Measurements from ENCODE around the gene IRF3. TPM values are rescaled to one million over a fixed set of nuclear protein-coding genes. Genes with fewer than 3 reads are reported as not detected.

Gene IRF3
- polyA plus RNA-seq (ENCODE audit: insufficient read length), result 53.2 TPM
- long read RNA-seq, donor 1, partial matches to known transcripts, result 0 of 5 reads
- long read RNA-seq, donor 1, other reads (novel, unspliced or antisense), result 0 of 5 reads
- long read RNA-seq, donor 2, partial matches to known transcripts, result 0 of 6 reads
- long read RNA-seq, donor 2, other reads (novel, unspliced or antisense), result 0 of 6 reads
- long read RNA-seq, donor 3, partial matches to known transcripts, result 5 of 9 reads
- long read RNA-seq, donor 3, other reads (novel, unspliced or antisense), result 0 of 9 reads
- long read RNA-seq, donor 4, partial matches to known transcripts, result 0 of 2 reads
- long read RNA-seq, donor 4, other reads (novel, unspliced or antisense), result 0 of 2 reads
- long read RNA-seq, donor 5, transcript IRF3-203 (8 exons, 1,613 nt), result major isoform, 12 of 34 reads
- long read RNA-seq, donor 5, partial matches to known transcripts, result 10 of 34 reads
- long read RNA-seq, donor 5, other reads (novel, unspliced or antisense), result 0 of 34 reads
- long read RNA-seq, donor 6, partial matches to known transcripts, result 9 of 14 reads
- long read RNA-seq, donor 6, other reads (novel, unspliced or antisense), result 0 of 14 reads
- long read RNA-seq, donor 7, partial matches to known transcripts, result 342 of 371 reads
- long read RNA-seq, donor 7, other reads (novel, unspliced or antisense), result 24 of 371 reads
- long read RNA-seq, donor 8, partial matches to known transcripts, result 0 of 3 reads
- long read RNA-seq, donor 8, other reads (novel, unspliced or antisense), result 0 of 3 reads

- DNase-seq, result peak; percentile 96
Observed at GRCh38 chr19:49665351-49666119, at the start of gene IRF3, which contains the start of gene BCL2L12. Gene IRF3, minus strand, starts transcription at chr19:49665857. Its CDS starts 1,019 bp downstream, at chr19:49664838. Gene BCL2L12, plus strand, starts transcription at chr19:49665933. Its CDS starts 760 bp downstream, at chr19:49666693.

GRCh38 chr19:49713236-49713845 is 47.7 kb upstream of the IRF3 start:
- no peak for DNase-seq

GRCh38 chr19:49712397-49712859 is 46.8 kb upstream of the IRF3 start:
- DNase-seq, result no peak

GRCh38 chr19:49710372-49710951 is 44.8 kb upstream of the IRF3 start:
- no peak for DNase-seq

GRCh38 chr19:49705919-49706318 is 40.3 kb upstream of the IRF3 start:
- DNase-seq, result no peak

GRCh38 chr19:49704888-49705642 is 39.4 kb upstream of the IRF3 start:
- no peak for DNase-seq

GRCh38 chr19:49701271-49701786 is 35.7 kb upstream of the IRF3 start:
- DNase-seq, result no peak

GRCh38 chr19:49700563-49700962 is 34.9 kb upstream of the IRF3 start:
- DNase-seq, result no peak

- DNase-seq, result no peak
Observed at GRCh38 chr19:49699364-49699763, 33.7 kb upstream of the IRF3 start.

GRCh38 chr19:49696865-49697264 is 31.2 kb upstream of the IRF3 start:
- DNase-seq, result no peak

- no peak for DNase-seq
Observed at GRCh38 chr19:49696115-49696514, 30.5 kb upstream of the IRF3 start.

GRCh38 chr19:49692147-49692506 is 26.5 kb upstream of the IRF3 start:
- no peak for DNase-seq

- peak; percentile 75 for DNase-seq
Observed at GRCh38 chr19:49691243-49692146, 25.8 kb upstream of the IRF3 start.

GRCh38 chr19:49690656-49691242 is 25.1 kb upstream of the IRF3 start, which contains the start of gene CPT1C:
Gene CPT1C, plus strand, starts transcription at chr19:49691116. Its CDS starts 1,137 bp downstream, at chr19:49692253.
- peak; percentile 70 for DNase-seq

GRCh38 chr19:49690079-49690655 is 24.5 kb upstream of the IRF3 start:
- DNase-seq, result no peak

GRCh38 chr19:49689133-49690078 is 23.7 kb upstream of the IRF3 start, which contains the start of gene ADM5:
Gene ADM5, plus strand, starts transcription at chr19:49689594. Its CDS starts 244 bp downstream, at chr19:49689838.
- DNase-seq, result no peak

- DNase-seq, result no peak
Observed at GRCh38 chr19:49688531-49689132, 23.0 kb upstream of the IRF3 start.
